Measurements from ENCODE around the gene MED25. TPM values are rescaled to one million over a fixed set of nuclear protein-coding genes. Genes with fewer than 3 reads are reported as not detected.
A peak's percentile ranks its signal among the peaks of the same experiment; 100 is the strongest.

MED25 gene
- total and polyA plus RNA-seq, 9 of the 15 experiments (the other 6 are each of a cell fraction or from before 2014, with no cell fraction given): 4.1 to 93.9 (median 19.3) TPM

- TF ChIP-seq, protein P1, sequence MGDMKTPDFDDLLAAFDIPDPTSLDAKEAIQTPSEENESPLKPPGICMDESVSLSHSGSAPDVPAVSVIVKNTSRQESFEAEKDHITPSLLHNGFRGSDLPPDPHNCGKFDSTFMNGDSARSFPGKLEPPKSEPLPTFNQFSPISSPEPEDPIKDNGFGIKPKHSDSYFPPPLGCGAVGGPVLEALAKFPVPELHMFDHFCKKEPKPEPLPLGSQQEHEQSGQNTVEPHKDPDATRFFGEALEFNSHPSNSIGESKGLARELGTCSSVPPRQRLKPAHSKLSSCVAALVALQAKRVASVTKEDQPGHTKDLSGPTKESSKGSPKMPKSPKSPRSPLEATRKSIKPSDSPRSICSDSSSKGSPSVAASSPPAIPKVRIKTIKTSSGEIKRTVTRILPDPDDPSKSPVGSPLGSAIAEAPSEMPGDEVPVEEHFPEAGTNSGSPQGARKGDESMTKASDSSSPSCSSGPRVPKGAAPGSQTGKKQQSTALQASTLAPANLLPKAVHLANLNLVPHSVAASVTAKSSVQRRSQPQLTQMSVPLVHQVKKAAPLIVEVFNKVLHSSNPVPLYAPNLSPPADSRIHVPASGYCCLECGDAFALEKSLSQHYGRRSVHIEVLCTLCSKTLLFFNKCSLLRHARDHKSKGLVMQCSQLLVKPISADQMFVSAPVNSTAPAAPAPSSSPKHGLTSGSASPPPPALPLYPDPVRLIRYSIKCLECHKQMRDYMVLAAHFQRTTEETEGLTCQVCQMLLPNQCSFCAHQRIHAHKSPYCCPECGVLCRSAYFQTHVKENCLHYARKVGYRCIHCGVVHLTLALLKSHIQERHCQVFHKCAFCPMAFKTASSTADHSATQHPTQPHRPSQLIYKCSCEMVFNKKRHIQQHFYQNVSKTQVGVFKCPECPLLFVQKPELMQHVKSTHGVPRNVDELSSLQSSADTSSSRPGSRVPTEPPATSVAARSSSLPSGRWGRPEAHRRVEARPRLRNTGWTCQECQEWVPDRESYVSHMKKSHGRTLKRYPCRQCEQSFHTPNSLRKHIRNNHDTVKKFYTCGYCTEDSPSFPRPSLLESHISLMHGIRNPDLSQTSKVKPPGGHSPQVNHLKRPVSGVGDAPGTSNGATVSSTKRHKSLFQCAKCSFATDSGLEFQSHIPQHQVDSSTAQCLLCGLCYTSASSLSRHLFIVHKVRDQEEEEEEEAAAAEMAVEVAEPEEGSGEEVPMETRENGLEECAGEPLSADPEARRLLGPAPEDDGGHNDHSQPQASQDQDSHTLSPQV (IDR thresholded peaks at IDR 0.05): no peak
- TF ChIP-seq, protein P2, sequence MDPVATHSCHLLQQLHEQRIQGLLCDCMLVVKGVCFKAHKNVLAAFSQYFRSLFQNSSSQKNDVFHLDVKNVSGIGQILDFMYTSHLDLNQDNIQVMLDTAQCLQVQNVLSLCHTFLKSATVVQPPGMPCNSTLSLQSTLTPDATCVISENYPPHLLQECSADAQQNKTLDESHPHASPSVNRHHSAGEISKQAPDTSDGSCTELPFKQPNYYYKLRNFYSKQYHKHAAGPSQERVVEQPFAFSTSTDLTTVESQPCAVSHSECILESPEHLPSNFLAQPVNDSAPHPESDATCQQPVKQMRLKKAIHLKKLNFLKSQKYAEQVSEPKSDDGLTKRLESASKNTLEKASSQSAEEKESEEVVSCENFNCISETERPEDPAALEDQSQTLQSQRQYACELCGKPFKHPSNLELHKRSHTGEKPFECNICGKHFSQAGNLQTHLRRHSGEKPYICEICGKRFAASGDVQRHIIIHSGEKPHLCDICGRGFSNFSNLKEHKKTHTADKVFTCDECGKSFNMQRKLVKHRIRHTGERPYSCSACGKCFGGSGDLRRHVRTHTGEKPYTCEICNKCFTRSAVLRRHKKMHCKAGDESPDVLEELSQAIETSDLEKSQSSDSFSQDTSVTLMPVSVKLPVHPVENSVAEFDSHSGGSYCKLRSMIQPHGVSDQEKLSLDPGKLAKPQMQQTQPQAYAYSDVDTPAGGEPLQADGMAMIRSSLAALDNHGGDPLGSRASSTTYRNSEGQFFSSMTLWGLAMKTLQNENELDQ (CRISPR knock-in tag; IDR thresholded peaks at IDR 0.05; ENCODE audit: borderline replicate concordance): 0 out of 2 replicates have a peak, but pooled peaks have one; percentile 18
- no peak for TF ChIP-seq PURB (CRISPR knock-in tag; IDR thresholded peaks at IDR 0.05; ENCODE audit: low read depth)
- TF ChIP-seq, protein P3, sequence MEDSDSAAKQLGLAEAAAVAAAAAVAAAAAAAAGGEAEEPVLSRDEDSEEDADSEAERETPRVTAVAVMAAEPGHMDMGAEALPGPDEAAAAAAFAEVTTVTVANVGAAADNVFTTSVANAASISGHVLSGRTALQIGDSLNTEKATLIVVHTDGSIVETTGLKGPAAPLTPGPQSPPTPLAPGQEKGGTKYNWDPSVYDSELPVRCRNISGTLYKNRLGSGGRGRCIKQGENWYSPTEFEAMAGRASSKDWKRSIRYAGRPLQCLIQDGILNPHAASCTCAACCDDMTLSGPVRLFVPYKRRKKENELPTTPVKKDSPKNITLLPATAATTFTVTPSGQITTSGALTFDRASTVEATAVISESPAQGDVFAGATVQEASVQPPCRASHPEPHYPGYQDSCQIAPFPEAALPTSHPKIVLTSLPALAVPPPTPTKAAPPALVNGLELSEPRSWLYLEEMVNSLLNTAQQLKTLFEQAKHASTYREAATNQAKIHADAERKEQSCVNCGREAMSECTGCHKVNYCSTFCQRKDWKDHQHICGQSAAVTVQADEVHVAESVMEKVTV (CRISPR knock-in tag; IDR thresholded peaks at IDR 0.05): no peak
- no peak; the same call in 1 of the 2 replicates for TF ChIP-seq ZBTB43 (CRISPR knock-in tag; IDR thresholded peaks at IDR 0.05)
- no peak for TF ChIP-seq ETV6 (IDR thresholded peaks at IDR 0.05; ENCODE audit: borderline replicate concordance in 1 of 2, low read depth in 2 of 2, low read length in 1 of 2)
- no peak for TF ChIP-seq ETV6 (CRISPR knock-in tag; IDR thresholded peaks at IDR 0.05; ENCODE audit: borderline replicate concordance)
- TF ChIP-seq ZNF146 (CRISPR knock-in tag; IDR thresholded peaks at IDR 0.05; ENCODE audit: unreplicated experiment): no peak
- peak; percentile 96 for TF ChIP-seq CXXC5 (CRISPR knock-in tag; IDR thresholded peaks at IDR 0.05)
- peak in 1 of 3 experiments; percentile 22; a peak in 1 of 6 replicates for TF ChIP-seq CTCF (IDR thresholded peaks at IDR 0.05 in 2 of 3, conservative IDR thresholded peaks at IDR 0.05 in 1 of 3; ENCODE audit: insufficient read depth in 2 of 3, low read depth in 1 of 3, low read length in 3 of 3)
- TF ChIP-seq CHD4 (IDR thresholded peaks at IDR 0.05; ENCODE audit: insufficient read depth, insufficient replicate concordance, low read depth, low read length, poor library complexity, severe bottlenecking): no peak
- no peak for TF ChIP-seq KLF16 (IDR thresholded peaks at IDR 0.05)
Observed at GRCh38 chr19:49817964-49818648, at the start of gene MED25 (continued).

Data from K562 (cell line).